HG03280 (cell line): ENCODE data around the gene MALRD1.

Experiments
- ATAC-seq: cut with Tn5 transposase; IDR thresholded peaks from one replicate; pipeline ENCODE4 v1.9.1; 2021; ENCODE audit warnings: mild to moderate bottlenecking, moderate library complexity; ENCODE audit not compliant: unreplicated experiment

MALRD1 gene

GRCh38 chr10:19333631-19334030 is 285.0 kb downstream of the MALRD1 start:
- ATAC-seq: no peak

GRCh38 chr10:19347621-19348020 is 299.0 kb downstream of the MALRD1 start:
- ATAC-seq: no peak

GRCh38 chr10:19367176-19367575 is 318.6 kb downstream of the MALRD1 start:
- ATAC-seq: no peak

GRCh38 chr10:19373988-19374387 is 325.4 kb downstream of the MALRD1 start:
- no peak for ATAC-seq

GRCh38 chr10:19385846-19386450 is 337.3 kb downstream of the MALRD1 start:
- no peak for ATAC-seq

- ATAC-seq: no peak
Measured at GRCh38 chr10:19408924-19409323, 360.3 kb downstream of the MALRD1 start.

GRCh38 chr10:19411119-19411518 is 362.5 kb downstream of the MALRD1 start:
- no peak for ATAC-seq

- ATAC-seq: no peak
Measured at GRCh38 chr10:19412531-19412930, 363.9 kb downstream of the MALRD1 start.

- ATAC-seq: no peak
Measured at GRCh38 chr10:19416164-19416563, 367.6 kb downstream of the MALRD1 start.

GRCh38 chr10:19417740-19418139 is 369.1 kb downstream of the MALRD1 start:
- ATAC-seq: no peak

GRCh38 chr10:19421674-19422073 is 373.1 kb downstream of the MALRD1 start:
- ATAC-seq: no peak

GRCh38 chr10:19426034-19426433 is 377.4 kb downstream of the MALRD1 start:
- ATAC-seq: no peak

GRCh38 chr10:19431622-19432351 is 383.2 kb downstream of the MALRD1 start:
- ATAC-seq: no peak

- no peak for ATAC-seq
Measured at GRCh38 chr10:19449860-19450259, 401.3 kb downstream of the MALRD1 start.

- ATAC-seq: no peak
Measured at GRCh38 chr10:19451356-19451755, 402.8 kb downstream of the MALRD1 start.

- ATAC-seq: no peak
Measured at GRCh38 chr10:19451937-19452336, 403.3 kb downstream of the MALRD1 start.

GRCh38 chr10:19453967-19454366 is 405.4 kb downstream of the MALRD1 start:
- ATAC-seq: no peak

GRCh38 chr10:19461588-19461987 is 413.0 kb downstream of the MALRD1 start:
- ATAC-seq: no peak

GRCh38 chr10:19466709-19467108 is 418.1 kb downstream of the MALRD1 start:
- ATAC-seq: no peak

GRCh38 chr10:19468413-19468812 is 419.8 kb downstream of the MALRD1 start:
- ATAC-seq: no peak

- no peak for ATAC-seq
Measured at GRCh38 chr10:19469521-19469920, 420.9 kb downstream of the MALRD1 start.

GRCh38 chr10:19479854-19480253 is 431.3 kb downstream of the MALRD1 start:
- ATAC-seq: no peak

- ATAC-seq: no peak
Measured at GRCh38 chr10:19480353-19480752, 431.8 kb downstream of the MALRD1 start.
